ENCODE data around the gene FN3KRP. TPM values are rescaled to one million over a fixed set of nuclear protein-coding genes. Genes with fewer than 3 reads are reported as not detected.

FN3KRP gene
- total and polyA plus RNA-seq, 2 of the 13 experiments (the other 11 are each of a cell fraction or from before 2014, with no cell fraction given), result 22.4 to 28.2 TPM

DNA sequence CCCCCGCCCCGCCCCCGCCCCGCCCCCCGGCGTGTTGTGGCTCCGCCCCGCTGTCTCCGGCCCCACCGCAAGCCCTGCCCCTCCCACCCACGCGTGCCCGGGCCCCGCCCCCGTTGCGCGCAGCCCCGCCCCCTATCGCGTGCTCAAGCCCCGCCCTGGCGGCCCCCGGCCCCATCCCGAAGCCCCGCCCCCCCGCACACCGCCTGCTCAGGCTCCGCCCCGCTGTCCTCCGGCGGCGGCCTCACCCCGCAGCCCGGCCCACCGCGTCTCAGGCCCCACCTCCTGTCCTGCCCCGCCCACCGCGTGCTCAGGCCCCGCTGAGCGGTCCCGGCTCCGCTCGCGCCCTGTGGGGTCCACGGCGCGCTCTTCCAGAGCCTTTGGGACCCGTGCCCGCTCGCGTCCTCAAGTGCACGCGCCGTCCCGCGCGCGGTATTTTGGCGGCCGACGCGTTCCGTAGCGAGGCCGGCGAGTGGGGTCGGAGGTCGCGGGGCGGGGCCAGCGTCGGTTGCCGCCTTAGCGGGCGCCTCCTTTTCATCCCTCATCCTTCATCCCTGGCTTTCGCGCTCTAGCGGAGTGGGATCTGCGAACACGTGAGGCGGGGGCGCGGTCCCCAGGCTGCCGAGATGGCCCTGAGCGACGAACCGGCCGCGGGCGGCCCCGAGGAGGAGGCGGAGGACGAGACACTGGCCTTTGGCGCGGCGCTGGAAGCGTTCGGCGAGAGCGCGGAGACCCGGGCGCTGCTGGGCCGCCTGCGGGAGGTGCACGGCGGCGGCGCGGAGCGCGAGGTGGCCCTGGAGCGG is 35.3 kb downstream of the FN3KRP start, which contains the start of gene TBCD (continued):
- no peak for TF ChIP-seq ZNF652 (CRISPR knock-in tag; IDR thresholded peaks at IDR 0.05; ENCODE audit: borderline replicate concordance, low read depth)
- TF ChIP-seq ZNF563 (CRISPR knock-in tag; IDR thresholded peaks at IDR 0.05), result peak; percentile 94
- TF ChIP-seq, protein P1, sequence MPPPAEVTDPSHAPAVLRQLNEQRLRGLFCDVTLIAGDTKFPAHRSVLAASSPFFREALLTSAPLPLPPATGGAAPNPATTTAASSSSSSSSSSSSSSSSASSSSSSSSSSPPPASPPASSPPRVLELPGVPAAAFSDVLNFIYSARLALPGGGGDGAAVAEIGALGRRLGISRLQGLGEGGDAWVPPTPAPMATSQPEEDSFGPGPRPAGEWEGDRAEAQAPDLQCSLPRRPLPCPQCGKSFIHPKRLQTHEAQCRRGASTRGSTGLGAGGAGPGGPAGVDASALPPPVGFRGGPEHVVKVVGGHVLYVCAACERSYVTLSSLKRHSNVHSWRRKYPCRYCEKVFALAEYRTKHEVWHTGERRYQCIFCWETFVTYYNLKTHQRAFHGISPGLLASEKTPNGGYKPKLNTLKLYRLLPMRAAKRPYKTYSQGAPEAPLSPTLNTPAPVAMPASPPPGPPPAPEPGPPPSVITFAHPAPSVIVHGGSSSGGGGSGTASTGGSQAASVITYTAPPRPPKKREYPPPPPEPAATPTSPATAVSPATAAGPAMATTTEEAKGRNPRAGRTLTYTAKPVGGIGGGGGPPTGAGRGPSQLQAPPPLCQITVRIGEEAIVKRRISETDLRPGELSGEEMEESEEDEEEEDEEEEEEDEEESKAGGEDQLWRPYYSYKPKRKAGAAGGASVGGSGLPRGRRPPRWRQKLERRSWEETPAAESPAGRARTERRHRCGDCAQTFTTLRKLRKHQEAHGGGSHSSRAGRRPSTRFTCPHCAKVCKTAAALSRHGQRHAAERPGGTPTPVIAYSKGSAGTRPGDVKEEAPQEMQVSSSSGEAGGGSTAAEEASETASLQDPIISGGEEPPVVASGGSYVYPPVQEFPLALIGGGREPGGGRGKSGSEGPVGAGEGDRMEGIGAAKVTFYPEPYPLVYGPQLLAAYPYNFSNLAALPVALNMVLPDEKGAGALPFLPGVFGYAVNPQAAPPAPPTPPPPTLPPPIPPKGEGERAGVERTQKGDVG (CRISPR knock-in tag; IDR thresholded peaks at IDR 0.05; ENCODE audit: borderline replicate concordance), result peak; percentile 65; the same call in 1 of the 2 replicates
- peak; percentile 94 for TF ChIP-seq FOXC1 (CRISPR knock-in tag; IDR thresholded peaks at IDR 0.05; ENCODE audit: borderline replicate concordance)
- TF ChIP-seq ELK4 (CRISPR knock-in tag; IDR thresholded peaks at IDR 0.05; ENCODE audit: borderline replicate concordance), result no peak
- 0 out of 2 replicates have a peak, but pooled peaks have one; percentile 53 for TF ChIP-seq ZNF256 (CRISPR knock-in tag; conservative IDR thresholded peaks at IDR 0.05)
- peak; percentile 46; the same call in 1 of the 2 replicates for TF ChIP-seq ZBTB7B (CRISPR knock-in tag; IDR thresholded peaks at IDR 0.05)
- TF ChIP-seq, protein P2, sequence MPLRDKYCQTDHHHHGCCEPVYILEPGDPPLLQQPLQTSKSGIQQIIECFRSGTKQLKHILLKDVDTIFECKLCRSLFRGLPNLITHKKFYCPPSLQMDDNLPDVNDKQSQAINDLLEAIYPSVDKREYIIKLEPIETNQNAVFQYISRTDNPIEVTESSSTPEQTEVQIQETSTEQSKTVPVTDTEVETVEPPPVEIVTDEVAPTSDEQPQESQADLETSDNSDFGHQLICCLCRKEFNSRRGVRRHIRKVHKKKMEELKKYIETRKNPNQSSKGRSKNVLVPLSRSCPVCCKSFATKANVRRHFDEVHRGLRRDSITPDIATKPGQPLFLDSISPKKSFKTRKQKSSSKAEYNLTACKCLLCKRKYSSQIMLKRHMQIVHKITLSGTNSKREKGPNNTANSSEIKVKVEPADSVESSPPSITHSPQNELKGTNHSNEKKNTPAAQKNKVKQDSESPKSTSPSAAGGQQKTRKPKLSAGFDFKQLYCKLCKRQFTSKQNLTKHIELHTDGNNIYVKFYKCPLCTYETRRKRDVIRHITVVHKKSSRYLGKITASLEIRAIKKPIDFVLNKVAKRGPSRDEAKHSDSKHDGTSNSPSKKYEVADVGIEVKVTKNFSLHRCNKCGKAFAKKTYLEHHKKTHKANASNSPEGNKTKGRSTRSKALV (CRISPR knock-in tag; IDR thresholded peaks at IDR 0.05), result peak; percentile 94
- TF ChIP-seq ZNF501 (CRISPR knock-in tag; IDR thresholded peaks at IDR 0.05), result peak; percentile 99
- peak; percentile 91 for TF ChIP-seq ARHGAP35 (CRISPR knock-in tag; IDR thresholded peaks at IDR 0.05; ENCODE audit: borderline replicate concordance)
- no peak for TF ChIP-seq SMARCC2 (IDR thresholded peaks at IDR 0.05)
- peak; percentile 89; the same call in 1 of the 2 replicates for TF ChIP-seq ZSCAN9 (CRISPR knock-in tag; IDR thresholded peaks at IDR 0.05; ENCODE audit: borderline replicate concordance)
- TF ChIP-seq ZNF205 (CRISPR knock-in tag; IDR thresholded peaks at IDR 0.05), result peak; percentile 68; the same call in 1 of the 2 replicates
- peak; percentile 86; the same call in 1 of the 2 replicates for TF ChIP-seq AHR (CRISPR knock-in tag; IDR thresholded peaks at IDR 0.05)
- TF ChIP-seq KLF12 (CRISPR knock-in tag; IDR thresholded peaks at IDR 0.05; ENCODE audit: borderline replicate concordance), result peak; percentile 93
- peak; percentile 45; the same call in 1 of the 2 replicates for TF ChIP-seq HCFC1 (IDR thresholded peaks at IDR 0.05; ENCODE audit: low read depth, low read length)
- TF ChIP-seq NFE2L1 (CRISPR knock-in tag; IDR thresholded peaks at IDR 0.05; ENCODE audit: borderline replicate concordance), result 0 out of 2 replicates have a peak, but pooled peaks have one; percentile 62
- peak; percentile 80; the same call in 1 of the 2 replicates for TF ChIP-seq MTERF4 (CRISPR knock-in tag; IDR thresholded peaks at IDR 0.05)
- TF ChIP-seq ZNF3 (CRISPR knock-in tag; IDR thresholded peaks at IDR 0.05), result no peak; the same call in 1 of the 2 replicates
- TF ChIP-seq BCL6 (CRISPR knock-in tag; IDR thresholded peaks at IDR 0.05), result peak; percentile 51; the same call in 1 of the 2 replicates
- TF ChIP-seq CEBPB (IDR thresholded peaks at IDR 0.05; ENCODE audit: borderline replicate concordance, low read depth, low read length), result no peak
- peak; percentile 78 for TF ChIP-seq DMAP1 (CRISPR knock-in tag; IDR thresholded peaks at IDR 0.05)
